Right atrium auricular region (tissue), 2 donors: ENCODE results near the gene SH2D7. TPM values are rescaled to one million over a fixed set of nuclear protein-coding genes. Genes with fewer than 3 reads are reported as not detected.

Experiments used
- DNase-seq: peaks from one replicate; pipeline ENCODE4 v3.0.0-alpha.2; 2019; ENCODE audit warnings: low spot score
- H3K27ac ChIP-seq, 2 donors: fragments of 200-600 bp; sonication (generic); 1 replicate in 1 of 2; 2 replicates in 1 of 2; pipeline ENCODE4 v1.5.1; 2016 to 2019
- H3K27me3 ChIP-seq, 2 donors: fragments of 200-600 bp; sonication (generic); one replicate each; pipeline versions ENCODE4 v1.5.1 to v1.6.0; 2017 to 2019
- H3K36me3 ChIP-seq: fragments of 200-600 bp; sonication (generic); one replicate; pipeline ENCODE4 v1.5.1; 2016
- H3K4me1 ChIP-seq, 2 donors: fragments of 200-600 bp; sonication (generic); one replicate each; pipeline versions ENCODE4 v1.5.1 to v1.6.0; 2017 to 2019
- H3K4me3 ChIP-seq, 2 donors: fragments of 200-600 bp; sonication (generic); 1 replicate in 1 of 2; 2 replicates in 1 of 2; pipeline ENCODE4 v1.5.1; 2017 to 2019; ENCODE audit warnings: mild to moderate bottlenecking in 1 of 2, moderate library complexity in 1 of 2
- H3K9me3 ChIP-seq, 2 donors: fragments of 200-600 bp; sonication (generic); one replicate each; pipeline ENCODE4 v1.5.1; 2019
- total RNA-seq, 2 donors: library from RNA; depleted of rRNA; stranded (reverse); fragments of >200 nt; gene quantifications; one replicate each; pipeline ENCODE4 v1.1.0, GENCODE V29; 2016
- TF ChIP-seq, protein P1 (sequence below), 2 donors: fragments of 200-600 bp; sonication (generic); IDR thresholded peaks; one replicate each; pipeline ENCODE4 v1.5.1; 2019; ENCODE audit warnings: antibody characterized with exemption in 2 of 2

Gene SH2D7
- total RNA-seq, 2 donors from 2014 or later, result not detected

DNA sequence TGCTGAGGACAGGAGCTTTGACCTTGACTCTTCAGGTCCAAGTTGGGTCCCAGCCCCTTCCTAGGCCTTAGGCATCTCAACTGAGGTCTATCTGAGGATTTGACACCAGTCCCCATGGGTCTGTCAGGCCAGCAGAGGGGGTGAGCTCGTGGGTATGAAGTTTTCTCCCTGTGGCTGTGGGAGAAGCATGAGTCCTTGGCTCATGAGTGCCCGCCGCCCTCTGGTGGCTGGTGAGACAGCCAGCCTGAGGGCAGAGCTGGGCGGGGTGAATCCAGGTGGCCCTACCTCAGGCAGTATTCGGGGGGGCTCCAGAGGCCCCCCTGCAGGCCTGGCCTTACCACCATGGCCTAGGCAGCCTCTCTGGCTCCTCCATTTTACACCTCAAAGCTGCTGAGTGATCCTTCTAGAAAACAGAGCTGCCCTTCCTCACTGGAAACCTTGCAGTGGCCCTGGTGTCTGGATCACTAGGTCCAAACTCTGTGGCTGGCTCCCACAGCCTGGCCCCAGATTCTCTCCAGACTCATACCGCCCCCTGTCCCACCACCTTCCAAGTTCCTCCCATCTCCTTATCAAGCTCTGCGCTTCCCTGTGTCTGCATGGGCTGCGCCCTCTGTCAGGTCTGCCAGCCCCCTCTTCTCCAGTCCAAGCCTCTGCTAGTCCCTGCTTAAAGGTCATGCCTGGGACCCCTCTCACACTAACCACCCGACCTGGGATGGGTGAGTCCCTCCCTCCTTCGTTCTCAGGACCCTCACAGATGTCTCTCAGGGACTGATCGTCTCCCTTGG lies 16.1 kb downstream of the SH2D7 start:
- Histone ChIP-seq H3K27me3 (no peaks in the 10 kb centered on the region), H3K9me3 (no peaks in the 10 kb centered on the region), H3K4me1 (peaks cover 0 to 1% of the 10 kb centered on the region in 2 donors), H3K36me3 (no peaks in the 10 kb centered on the region), H3K27ac (no peak overlapping the region), H3K4me3 (no peak overlapping the region)
- TF ChIP-seq, protein P1, sequence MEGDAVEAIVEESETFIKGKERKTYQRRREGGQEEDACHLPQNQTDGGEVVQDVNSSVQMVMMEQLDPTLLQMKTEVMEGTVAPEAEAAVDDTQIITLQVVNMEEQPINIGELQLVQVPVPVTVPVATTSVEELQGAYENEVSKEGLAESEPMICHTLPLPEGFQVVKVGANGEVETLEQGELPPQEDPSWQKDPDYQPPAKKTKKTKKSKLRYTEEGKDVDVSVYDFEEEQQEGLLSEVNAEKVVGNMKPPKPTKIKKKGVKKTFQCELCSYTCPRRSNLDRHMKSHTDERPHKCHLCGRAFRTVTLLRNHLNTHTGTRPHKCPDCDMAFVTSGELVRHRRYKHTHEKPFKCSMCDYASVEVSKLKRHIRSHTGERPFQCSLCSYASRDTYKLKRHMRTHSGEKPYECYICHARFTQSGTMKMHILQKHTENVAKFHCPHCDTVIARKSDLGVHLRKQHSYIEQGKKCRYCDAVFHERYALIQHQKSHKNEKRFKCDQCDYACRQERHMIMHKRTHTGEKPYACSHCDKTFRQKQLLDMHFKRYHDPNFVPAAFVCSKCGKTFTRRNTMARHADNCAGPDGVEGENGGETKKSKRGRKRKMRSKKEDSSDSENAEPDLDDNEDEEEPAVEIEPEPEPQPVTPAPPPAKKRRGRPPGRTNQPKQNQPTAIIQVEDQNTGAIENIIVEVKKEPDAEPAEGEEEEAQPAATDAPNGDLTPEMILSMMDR (IDR thresholded peaks at IDR 0.05), result peak; percentile 85 to 97
- DNase-seq, result peak; percentile 87

DNA sequence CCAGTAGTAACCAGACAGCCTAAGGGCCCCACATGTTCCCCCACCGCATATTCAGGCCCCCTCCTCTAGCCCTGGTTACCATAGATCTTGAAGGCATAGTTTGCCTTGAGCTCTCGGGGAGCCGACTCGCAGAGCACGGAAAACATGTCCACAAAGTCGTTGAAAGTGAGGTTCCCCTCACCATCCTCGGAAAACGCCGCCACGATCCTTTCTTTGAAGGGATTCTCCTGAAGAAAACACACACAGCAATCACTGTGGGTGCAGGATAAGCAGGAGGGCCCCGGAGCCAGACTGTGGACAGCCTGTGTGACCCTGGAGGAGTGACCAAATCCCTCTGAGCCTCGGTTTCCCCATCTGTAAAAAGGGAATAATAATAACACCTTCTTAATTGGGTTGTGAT lies 16.8 kb downstream of the SH2D7 start:
- no peaks in the 10 kb centered on the region for H3K36me3 ChIP-seq
- no peak overlapping the region for H3K4me3 ChIP-seq
- TF ChIP-seq, protein P1 (IDR thresholded peaks at IDR 0.05), result no peak
- H3K9me3 ChIP-seq, result no peaks in the 10 kb centered on the region
- H3K4me1 ChIP-seq, result no peaks in the 10 kb centered on the region
- H3K27me3 ChIP-seq, result no peaks in the 10 kb centered on the region
- no peak for DNase-seq
- H3K27ac ChIP-seq, result no peak overlapping the region

DNA sequence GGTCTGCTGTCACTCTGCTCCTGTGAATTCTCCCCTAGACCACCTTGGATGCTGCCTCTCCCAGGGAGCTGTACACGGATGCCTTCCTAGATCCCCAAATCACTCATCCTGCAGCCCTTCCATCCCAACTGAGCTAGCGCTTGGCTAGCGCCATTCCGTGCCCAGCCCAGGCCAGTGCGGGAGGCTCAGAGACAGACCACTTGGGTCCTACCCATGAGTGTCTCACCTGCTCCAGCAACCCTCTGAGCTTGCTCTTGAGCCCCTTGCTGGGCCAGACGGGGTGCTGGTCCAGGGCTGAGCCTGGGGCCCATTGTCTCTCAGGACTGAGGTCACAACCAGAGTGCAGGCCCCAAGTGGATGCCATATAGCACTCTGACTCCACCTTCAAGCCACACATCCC lies 17.7 kb downstream of the SH2D7 start:
- Histone ChIP-seq H3K27me3 (no peaks in the 10 kb centered on the region), H3K36me3 (no peaks in the 10 kb centered on the region), H3K9me3 (no peaks in the 10 kb centered on the region), H3K4me3 (no peak overlapping the region), H3K4me1 (no peaks in the 10 kb centered on the region), H3K27ac (no peak overlapping the region)
- DNase-seq, result no peak
- TF ChIP-seq, protein P1 (IDR thresholded peaks at IDR 0.05), result no peak

DNA sequence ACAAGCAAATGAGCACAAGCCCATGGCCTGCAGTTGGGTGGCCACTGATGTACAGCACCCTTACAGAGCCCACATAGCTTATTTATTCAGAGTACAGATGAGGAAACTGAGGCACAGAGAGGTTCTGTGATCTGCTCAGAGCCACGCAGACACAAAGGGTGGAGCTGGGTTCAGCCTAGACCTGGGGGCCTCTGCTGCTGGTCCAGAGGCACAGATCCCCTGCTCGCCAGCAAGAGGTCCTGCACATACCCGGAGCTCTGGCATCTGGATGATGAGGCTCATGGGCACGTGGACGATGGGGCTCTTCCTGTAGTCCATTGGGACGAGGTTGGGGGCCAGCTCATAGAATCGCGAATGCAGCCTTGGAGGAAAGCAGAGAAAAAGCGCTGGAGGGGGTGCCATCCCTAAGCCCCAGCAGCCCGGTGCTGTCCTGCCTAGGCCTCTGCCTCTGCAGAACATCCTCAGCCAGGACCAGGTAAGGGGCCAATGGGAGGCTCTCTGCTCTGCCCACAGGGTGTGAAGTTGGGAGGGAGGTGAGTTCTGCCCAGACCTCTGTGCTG lies 18.6 kb downstream of the SH2D7 start:
- no peaks in the 10 kb centered on the region for H3K27me3 ChIP-seq
- no peaks in the 10 kb centered on the region for H3K4me1 ChIP-seq
- no peak overlapping the region for H3K27ac ChIP-seq
- no peaks in the 10 kb centered on the region for H3K9me3 ChIP-seq
- TF ChIP-seq, protein P1 (IDR thresholded peaks at IDR 0.05), result no peak
- no peak overlapping the region for H3K4me3 ChIP-seq
- H3K36me3 ChIP-seq, result no peaks in the 10 kb centered on the region
- no peak for DNase-seq

DNA sequence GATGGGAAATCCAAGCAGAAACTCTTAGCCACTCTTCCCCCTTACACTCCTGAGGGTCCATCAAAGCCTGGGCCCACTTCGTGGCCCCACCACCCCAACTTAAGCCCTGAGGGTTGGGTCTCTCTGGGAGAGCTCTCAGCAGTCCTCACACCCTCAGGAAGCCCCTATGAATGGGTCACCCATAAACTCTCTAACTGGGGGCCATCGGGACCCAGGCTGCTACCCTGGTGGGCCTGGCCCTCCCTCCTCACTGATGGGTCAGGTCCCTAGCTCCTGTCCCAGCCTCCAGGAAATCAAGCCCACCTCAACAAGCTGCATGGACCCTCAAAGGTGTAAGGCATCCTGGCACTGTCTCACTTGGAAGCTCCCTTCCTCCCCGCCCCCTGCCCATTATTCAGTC lies 19.4 kb downstream of the SH2D7 start:
- no peak overlapping the region for H3K27ac ChIP-seq
- no peaks in the 10 kb centered on the region for H3K9me3 ChIP-seq
- no peaks in the 10 kb centered on the region for H3K36me3 ChIP-seq
- H3K4me1 ChIP-seq, result no peaks in the 10 kb centered on the region
- H3K4me3 ChIP-seq, result no peak overlapping the region
- no peak for DNase-seq
- no peaks in the 10 kb centered on the region for H3K27me3 ChIP-seq
- TF ChIP-seq, protein P1 (IDR thresholded peaks at IDR 0.05), result no peak
